Stimulated activated CD8-positive, alpha-beta memory T cell treated with anti-CD3 and anti-CD28 coated beads, Interleukin-7, amount 100 ng/mL, for 4 hours (primary cell): ENCODE measurements around the gene FBXO33.
"Not testable (repeated sequence)": the region's sequence is repeated elsewhere in the genome, so short reads cannot be mapped to it uniquely, and the experiment has no call there.

Experiments used
- DNase-seq, 2 donors: peaks; one replicate each; pipeline ENCODE4 v3.0.0-alpha.2; 2020; ENCODE audit warnings: low read depth in 2 of 2

FBXO33 gene

GRCh38 chr14:39372656-39373055, 59.6 kb downstream of the FBXO33 start:
- DNase-seq, result no peak

DNA sequence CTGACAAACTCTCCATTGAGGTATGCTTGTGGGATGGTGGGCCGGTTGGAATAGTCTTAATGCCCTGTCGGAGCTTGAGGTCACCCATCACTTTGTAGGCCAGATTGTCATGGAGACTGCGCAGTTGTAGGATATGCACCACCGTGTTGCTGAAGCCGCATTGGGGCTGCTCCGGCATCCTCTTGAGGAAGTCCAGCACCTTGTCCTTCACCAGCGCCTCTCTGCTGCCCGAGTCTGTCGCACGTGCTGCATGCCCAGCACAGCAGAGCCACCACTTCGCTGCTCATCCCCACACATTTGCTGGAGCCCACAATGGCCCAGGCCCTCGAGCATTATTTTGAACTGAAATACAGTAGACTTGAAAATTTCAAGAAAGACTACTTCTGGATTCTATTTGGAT, 61.8 kb downstream of the FBXO33 start:
- no peak for DNase-seq

DNA sequence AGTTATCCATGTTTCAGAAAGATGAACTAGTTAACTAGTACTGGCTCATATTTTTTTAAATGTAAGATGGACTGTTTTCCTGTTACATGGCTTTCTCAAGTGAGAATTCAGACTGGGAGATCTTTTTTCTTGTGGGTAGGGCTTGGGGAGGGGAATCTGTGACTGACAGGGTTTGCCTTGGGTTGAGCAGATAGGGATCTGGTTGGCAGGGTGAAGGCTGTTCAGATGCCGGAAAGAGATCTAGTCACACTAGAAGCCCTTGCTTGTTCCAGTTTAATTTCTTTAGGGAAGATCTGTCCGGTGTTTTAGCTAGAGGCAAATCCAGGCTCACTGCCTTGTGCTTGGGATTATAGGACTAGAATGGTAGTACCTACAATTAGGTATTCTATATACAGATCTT, 63.2 kb downstream of the FBXO33 start:
- DNase-seq, result no peak

DNA sequence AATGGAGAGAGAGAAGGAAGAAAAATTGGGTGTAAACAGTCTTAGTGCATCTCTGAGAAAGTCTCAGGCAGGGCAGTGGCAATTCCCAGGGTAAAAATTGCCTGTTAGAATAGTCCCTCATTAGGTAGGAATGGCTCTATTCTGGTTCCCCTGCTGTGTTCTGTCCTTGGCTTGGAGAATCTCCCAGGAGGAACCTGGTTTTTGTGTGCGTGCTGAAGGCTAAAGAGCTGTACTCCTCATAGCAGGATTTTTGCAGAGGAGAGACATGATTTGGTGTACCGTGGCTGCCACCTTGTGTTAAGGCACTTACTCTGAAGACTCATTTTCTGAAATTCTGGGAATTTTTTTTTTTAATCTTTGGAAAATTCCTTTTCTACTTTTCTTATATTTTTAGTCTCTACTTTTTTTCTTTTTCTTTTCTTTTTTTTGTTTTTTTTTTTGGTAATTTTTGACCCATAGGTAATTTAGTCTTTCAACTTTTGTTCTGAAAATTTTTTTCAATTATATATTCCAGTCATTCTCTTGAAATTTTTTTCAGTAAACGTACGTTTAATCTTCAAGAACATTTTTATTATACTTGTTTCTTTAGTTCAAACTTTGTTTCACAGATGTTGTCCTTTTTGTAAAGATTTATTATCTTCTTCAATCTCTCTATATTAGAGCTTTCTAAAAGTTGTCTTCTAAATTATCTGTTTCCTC, 63.8 kb downstream of the FBXO33 start:
- peak in 1 of 2 donors; percentile 3 for DNase-seq

GRCh38 chr14:39367387-39367751, 64.9 kb downstream of the FBXO33 start:
- DNase-seq, result no peak

- no peak for DNase-seq
Observed at GRCh38 chr14:39366460-39367386, 65.5 kb downstream of the FBXO33 start.

- no peak for DNase-seq
Observed at GRCh38 chr14:39365354-39365753, 66.9 kb downstream of the FBXO33 start.

DNA sequence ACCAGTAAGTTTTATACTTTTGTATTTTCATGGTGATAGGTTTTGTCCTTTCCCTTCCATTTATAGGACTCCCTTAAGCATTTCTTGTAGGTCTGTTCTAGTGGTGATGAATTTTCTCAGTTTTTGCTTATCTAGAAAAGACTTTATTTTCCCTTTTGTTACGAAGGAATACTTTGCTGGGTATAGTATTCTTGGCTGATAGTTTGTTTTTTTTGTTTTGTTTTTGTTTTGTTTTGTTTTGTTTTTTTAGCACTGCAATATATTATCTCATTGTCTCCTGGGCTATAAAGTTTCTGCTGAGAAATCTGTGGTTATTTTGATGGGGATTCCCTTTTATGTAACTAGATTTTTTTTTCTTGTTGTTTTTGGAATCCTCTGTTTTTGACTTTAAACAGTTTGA, 67.7 kb downstream of the FBXO33 start:
- no peak for DNase-seq

DNA sequence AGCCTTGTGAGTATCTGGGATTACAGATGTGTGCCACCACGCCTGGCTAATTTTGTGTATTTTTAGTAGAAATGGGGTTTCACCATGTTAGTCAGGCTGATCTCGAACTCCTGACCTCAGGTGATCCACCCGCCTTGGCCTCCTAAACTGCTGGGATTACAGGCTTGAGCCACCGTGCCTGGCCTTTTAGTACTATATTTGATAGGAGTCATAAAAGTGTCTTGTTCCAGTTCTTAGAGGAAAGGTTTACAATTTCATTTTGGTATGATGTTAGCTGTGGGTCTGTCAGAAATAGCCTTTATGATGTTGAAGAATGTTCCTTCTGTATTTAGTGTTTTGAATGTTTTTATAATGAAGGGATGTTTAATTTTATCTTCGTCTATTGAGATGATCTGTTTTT, 70.7 kb downstream of the FBXO33 start:
- DNase-seq, result not testable (repeated sequence)

DNA sequence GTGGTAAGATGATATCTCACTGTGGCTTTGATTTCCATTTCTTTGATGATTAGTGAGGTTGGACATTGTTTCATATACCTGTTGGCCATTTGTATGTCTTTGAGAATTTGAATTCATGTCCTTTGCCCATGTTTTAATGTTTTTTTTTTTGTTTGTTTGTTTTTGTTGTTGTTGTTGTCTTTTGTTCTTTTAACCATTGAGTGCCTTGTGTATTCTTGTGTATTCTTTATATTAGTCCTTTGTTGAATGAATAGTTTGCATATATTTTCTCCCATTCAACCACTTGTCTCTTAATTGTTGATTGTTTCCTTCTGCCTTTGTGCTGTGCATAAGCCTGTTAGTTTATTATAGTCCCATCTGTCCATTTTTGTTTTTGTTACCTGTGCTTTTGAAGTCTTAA, 71.9 kb downstream of the FBXO33 start:
- DNase-seq, result no peak

DNA sequence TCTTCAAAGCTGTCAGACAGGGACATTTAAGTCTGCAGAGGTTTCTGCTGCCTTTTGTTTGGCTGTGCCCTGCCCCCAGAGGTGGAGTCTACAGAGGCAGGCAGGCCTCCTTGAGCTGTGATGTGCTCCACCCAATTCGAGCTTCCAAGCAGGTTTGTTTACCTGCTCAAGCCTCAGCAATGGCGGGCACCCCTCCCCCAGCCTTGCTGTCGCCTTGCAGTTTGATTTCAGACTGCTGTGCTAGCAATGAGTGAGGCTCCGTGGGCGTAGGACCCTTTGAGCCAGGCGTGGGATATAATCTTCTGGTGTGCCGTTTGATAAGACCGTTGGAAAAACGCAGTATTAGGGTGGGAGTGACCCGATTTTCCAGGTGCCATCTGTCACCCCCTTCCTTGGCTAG, 73.2 kb downstream of the FBXO33 start:
- not testable (repeated sequence) for DNase-seq

GRCh38 chr14:39351708-39352107, 80.5 kb downstream of the FBXO33 start:
- DNase-seq, result no peak

- DNase-seq, result no peak
Observed at GRCh38 chr14:39350866-39351265, 81.4 kb downstream of the FBXO33 start.
